Stimulated activated CD8-positive, alpha-beta memory T cell treated with anti-CD3 and anti-CD28 coated beads, Interleukin-7, amount 100 ng/mL, for 1 hour (primary cell): Measurements from ENCODE around the gene DHRS13.
"Not testable (repeated sequence)": the region's sequence is repeated elsewhere in the genome, so short reads cannot be mapped to it uniquely, and the experiment has no call there.

ENCODE experiments used
- DNase-seq, 2 donors: peaks; one replicate each; pipeline ENCODE4 v3.0.0-alpha.2; 2020; ENCODE audit warnings: low read depth in 2 of 2

DHRS13 gene

GRCh38 chr17:28882154-28882895 is 20.6 kb downstream of the DHRS13 start:
- no peak for DNase-seq

DNA sequence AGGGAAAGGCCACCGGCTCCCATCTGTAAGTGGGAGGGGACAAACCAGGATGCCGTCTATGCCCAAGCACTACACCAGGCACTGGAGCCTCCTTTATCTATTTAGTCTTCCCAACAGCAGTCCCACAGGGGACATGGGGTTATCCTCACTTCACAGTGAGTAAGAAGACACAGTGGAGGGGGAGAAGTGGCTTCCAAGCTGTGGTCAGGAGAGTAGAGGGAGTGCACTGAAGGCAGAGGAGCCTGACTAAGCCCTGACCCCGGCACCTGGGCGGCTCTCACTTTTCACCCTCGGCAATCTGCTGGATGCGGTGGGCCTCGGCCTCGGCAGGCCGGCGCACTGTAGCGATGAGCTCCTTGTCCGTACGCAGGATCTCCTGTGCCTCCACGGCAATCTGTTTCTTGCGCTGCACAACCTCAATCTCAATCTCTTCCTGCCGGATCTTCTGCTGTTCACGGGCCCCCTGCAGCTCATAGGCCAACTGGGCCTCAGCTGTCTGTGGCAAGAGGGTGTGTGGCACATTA is 21.3 kb downstream of the DHRS13 start:
- DNase-seq: no peak

DNA sequence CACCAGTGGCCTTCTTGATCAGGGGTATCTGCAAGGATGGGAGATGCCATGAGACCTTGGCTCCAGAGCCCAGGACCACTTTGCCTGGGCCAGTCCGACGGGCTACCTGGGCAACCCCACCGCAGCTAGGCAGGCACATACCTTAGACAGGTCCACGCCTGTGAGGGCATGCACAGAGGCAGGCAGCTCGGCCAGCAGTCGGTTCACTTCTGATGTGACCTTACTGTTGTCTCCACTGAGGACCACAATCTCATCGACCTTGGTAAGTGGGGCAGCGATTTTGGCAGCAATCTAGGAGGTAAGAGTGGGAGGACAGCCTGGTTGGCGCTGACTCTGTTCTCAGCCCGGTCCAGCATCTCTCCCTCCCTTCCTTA is 22.3 kb downstream of the DHRS13 start:
- no peak for DNase-seq

GRCh38 chr17:28879886-28880571 is 22.9 kb downstream of the DHRS13 start:
- no peak for DNase-seq

- no peak for DNase-seq
Measured at GRCh38 chr17:28878981-28879380, 23.9 kb downstream of the DHRS13 start.

- DNase-seq: no peak
Measured at GRCh38 chr17:28878158-28878910, 24.5 kb downstream of the DHRS13 start.

DNA sequence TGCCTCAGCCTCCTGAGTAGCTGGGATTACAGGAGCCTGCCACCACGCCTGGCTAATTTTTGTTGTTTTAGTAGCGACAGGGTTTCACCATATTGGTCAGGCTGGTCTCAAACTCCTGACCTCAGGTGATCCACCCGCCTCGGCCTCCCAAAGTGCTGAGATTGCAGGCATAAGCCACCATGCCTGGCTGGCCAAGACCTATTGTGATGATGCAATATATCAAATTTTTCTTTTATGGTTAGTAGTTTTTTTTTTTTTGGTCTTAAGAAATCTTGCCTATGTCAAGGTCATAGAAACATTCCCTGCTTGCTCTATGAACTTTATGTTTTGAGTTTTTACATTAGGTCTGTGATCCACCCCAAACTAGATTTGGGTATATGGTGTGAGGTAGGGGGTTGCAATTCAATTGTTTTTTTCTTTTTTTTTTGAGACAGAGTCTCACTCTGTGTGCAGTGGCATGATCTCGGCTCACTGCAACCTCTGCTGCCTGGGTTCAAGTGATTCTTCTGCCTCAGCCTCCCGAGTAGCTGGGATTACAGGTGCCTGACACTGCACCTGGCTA is 25.6 kb downstream of the DHRS13 start:
- not testable (repeated sequence) for DNase-seq

- no peak for DNase-seq
Measured at GRCh38 chr17:28875848-28876550, 26.9 kb downstream of the DHRS13 start.

DNA sequence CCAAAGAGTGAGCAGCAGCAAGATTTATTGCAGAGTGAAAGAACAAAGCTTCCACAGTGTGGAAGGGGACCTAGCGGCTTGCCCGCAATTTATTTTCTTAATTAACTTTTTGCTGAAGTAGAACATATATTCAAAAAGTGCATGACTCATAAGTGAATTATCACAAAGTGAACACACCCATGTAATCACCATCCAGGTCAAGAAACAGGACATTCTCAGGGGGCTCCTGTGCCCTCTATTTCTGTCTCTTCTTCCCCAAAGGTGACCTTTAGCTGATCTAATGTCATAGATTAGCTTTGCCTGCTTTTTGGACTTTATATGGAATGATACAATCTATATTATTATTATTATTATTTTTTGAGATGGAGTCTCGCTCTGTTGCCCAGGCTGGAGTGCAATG is 28.1 kb downstream of the DHRS13 start:
- no peak for DNase-seq

GRCh38 chr17:28873839-28874238 is 29.0 kb downstream of the DHRS13 start:
- DNase-seq: no peak

DNA sequence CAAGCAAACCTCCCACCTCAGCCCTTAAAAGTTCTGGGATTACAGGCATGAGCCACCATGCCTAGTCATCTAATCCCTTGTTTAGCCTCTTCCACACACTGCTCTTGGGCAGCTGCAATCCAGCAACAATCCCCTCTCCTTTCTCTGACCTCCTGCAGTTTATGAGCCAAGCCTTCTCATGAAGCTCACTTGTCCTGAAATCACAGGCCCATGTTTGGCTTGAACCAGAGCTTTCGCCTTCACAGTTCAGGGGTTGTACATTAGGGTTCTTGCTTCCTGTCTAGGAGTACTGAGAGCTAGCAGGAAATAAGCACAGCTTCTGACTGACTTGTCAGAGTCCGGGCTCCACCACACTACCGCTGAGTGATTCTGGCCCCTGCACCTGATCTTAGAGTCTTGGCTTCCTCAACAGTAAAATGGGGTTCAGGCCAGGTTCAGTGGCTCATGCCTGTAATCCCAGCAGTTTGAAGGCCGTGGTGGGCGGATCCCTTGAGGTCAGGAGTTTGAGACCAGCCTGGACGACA is 31.8 kb downstream of the DHRS13 start:
- peak; percentile 6 to 11 for DNase-seq

- no peak for DNase-seq
Measured at GRCh38 chr17:28867276-28867675, 35.6 kb downstream of the DHRS13 start.

GRCh38 chr17:28865946-28866752 is 36.7 kb downstream of the DHRS13 start:
- no peak for DNase-seq

- no peak for DNase-seq
Measured at GRCh38 chr17:28864991-28865849, 37.7 kb downstream of the DHRS13 start.

DNA sequence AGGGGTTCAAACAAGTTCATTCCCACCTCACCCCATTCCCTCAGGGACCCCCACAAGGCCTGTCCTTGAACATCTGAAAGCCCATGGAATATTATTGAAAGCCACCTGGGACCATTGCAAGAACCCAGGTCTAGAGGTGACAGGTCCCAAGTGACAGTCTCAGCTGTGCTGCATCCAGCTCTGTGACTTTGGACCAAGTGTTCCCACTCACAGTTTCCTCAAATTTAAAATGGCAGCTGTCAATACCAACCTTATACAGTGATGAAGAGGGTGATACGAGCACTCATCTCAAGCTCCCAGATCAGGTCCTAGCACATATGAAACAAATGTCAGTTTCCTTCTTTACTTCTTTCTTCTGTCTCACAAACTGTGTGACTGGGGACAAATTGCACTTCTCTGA is 38.9 kb downstream of the DHRS13 start:
- no peak for DNase-seq

GRCh38 chr17:28862561-28862960 is 40.3 kb downstream of the DHRS13 start:
- no peak for DNase-seq

GRCh38 chr17:28861393-28862203 is 41.3 kb downstream of the DHRS13 start:
- no peak for DNase-seq

DNA sequence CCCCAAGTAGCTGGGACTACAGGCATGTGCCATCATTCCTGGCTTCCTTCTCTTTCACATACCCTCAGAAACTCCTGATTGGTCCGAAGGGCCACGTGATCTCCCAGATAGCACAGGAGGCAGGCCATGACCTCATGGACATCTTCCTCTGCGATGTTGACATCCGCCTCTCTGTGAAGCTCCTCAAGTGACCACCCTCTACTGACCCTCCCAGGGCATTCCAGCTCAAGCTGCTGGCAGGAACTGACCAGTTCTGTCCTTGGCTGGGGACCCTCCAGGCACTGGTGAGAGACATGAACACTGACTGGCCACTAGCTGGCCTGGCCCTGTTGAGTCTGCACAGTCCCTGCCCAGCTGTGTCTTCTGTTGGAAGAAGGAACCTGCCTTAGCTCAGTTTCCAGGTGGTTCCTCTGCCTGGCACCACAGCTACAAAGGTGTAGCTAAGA is 42.5 kb downstream of the DHRS13 start:
- no peak for DNase-seq
